GM21390 (cell line): ENCODE results near the gene RGL1.
"Not testable (repeated sequence)": the region's sequence is repeated elsewhere in the genome, so short reads cannot be mapped to it uniquely, and the experiment has no call there.

ENCODE experiments used
- ATAC-seq: cut with Tn5 transposase; IDR thresholded peaks from one replicate; pipeline ENCODE4 v1.9.1; 2021; ENCODE audit not compliant: unreplicated experiment

Gene RGL1

DNA sequence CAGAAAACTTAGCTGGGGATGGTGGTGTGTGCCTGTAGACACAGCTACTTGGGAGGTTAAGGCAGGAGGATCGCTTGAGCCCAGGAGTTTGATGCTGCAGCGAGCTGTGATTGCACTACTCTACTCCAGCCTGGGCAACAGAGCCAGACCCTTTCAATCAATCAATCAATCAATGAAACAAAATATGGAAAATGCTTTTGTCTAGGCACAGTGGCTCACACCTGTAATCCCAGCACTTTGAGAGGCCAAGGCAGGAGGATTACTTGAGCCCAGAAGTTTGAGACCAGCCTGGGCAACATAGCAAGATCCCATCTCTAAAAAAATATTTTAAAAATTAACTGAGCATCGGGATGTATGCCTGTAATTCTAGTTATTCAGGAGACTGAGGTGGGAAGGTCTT is 19.0 kb upstream of the RGL1 start:
- not testable (repeated sequence) for ATAC-seq

DNA sequence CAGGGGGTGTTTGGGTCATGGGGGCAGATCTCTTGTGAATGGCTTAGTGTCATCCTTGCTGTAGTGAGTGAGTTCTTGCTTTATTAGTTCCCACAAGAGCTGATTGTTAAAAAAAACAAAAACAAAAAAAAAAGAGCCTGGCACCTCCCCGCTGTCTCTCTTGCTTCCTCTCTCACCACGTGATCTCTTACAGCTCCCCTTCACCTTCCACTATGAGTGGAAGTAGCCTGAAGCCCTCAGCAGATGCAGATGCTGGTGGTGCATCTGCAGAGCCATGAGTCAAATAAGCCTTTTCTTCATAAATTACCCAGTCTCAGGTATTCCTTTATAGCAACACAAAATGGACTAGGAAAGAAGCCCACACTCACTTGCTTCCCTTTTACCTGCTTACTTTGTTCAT is 17.2 kb upstream of the RGL1 start:
- ATAC-seq, result no peak

DNA sequence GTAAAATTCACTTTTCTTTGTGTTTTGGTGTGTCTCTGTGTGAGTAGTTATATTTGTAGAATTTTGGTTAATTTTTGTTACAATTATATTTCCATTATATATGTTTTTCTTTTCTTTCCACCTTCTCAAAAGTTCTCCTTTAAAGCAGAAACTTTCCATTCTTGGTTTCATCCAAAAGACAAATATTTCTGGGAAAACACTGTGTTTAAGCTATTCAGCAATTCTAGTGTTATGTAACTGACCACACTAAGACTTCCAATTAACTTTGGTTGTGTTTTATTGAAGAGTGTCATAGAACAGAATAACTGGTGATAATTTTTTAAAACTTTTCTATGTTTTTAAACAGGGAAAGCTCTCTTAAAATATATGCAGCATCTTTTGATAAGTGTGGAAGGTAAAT is 13.6 kb upstream of the RGL1 start:
- ATAC-seq, result no peak

DNA sequence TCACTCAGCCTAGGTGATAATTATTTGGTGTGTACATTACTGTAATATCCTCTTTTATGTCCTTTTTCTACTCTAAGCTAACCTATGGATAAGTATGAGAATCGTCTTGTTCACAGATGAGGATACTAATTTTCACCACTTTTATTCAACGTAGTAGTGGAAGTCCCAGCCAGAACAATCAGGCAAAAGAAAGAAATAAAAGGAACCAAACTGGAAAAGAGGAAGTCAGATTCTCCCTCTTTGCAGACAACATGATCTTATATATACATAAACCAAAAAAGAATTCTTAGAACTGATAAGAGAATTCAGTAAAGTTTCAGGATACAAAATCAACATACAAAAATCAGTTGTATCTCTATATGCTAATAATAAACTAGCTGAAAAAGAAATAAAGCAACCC is 12.6 kb upstream of the RGL1 start:
- ATAC-seq, result no peak

DNA sequence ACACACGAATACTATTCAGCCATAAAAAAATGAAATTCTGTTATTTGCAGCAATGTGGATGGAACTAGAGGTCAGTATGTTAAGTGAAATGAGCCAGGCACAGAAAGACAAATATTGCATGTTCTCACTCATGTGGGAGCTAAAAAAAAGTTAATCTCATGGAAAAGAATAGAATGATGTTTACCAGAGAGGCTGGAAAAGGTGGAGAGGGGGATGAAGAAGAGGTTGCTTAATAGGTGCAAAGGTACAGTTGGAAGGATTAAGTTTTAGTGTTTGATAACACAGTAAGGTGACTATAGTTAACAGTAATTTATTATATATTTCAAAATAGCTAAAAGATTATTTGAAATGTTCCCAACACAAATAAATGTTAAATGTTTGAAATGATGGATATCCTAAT is 10.8 kb upstream of the RGL1 start:
- no peak for ATAC-seq

DNA sequence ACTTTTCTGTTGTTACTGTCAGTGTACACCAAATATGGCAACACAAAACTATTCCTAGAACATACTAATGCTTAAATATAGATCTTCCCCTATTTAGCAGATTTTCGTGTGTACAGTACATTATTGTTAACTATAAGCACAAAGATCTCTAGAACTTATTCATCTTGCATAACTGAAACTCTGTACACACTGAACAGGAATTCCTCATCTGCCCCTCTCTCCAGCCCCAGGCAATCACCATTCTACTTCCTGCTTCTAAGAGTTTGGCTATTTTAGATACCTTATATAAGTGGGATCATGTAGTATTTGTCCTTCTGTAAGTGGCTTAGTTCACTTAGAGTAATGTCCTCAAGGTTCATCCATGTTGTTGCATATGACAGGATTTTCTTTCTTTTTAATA is 4.5 kb upstream of the RGL1 start:
- no peak for ATAC-seq

DNA sequence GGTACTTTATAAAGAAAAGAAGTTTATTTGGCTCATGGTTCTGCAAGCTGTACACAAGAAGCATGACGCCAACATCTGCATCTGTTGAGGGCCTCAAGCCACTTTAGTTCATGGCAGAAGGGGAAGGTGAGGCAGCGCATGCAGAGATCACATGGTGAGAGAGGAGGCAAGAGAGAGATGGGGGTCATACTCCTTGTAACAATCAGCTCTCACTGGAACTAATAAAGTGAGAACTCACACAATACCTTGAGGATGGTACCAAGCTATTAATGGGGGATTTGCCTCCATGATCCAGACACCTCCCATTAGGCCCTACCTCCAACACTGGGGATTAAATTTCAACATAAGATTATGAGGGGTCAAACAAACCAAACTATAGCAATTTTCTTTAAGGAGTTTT is 3.3 kb upstream of the RGL1 start:
- no peak for ATAC-seq

DNA sequence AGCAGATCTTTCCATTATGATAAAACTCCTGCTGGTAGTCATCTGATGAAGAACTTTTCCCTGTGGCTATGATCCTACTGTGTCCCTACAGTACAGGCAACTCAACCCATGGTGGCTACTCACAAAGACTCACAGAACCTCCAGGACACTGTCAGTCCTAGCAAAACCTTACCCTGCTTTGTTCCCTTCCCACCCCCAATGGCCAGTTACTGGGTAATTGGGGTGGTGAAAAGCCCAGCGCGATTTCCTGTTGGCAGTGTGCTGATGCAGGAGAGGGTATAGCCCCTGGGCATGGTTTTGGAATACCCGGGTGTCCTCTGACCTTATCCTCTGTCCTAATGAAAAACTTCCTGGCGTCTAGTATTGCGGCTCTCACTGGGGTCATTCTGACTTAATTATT is 533 bp upstream of the RGL1 start:
- no peak for ATAC-seq

DNA sequence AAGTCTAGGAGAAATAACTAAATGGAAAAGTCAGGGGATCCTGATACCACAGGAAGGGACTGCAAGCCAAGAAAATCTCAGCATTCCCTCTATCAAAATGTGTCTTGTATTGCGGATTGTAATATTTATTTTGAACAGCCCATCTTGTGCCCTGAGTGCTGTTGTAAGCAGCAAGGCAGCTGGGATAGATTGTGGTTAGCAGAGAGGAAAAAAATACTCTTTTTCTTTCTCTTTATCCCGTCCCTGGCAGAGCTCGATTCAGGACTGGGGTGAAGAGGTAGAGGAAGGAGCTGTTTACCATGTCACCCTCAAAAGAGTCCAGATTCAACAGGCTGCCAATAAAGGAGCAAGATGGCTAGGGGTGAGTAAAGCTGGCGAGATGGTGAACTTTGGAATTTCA is 1.2 kb downstream of the RGL1 start:
- ATAC-seq, result no peak

DNA sequence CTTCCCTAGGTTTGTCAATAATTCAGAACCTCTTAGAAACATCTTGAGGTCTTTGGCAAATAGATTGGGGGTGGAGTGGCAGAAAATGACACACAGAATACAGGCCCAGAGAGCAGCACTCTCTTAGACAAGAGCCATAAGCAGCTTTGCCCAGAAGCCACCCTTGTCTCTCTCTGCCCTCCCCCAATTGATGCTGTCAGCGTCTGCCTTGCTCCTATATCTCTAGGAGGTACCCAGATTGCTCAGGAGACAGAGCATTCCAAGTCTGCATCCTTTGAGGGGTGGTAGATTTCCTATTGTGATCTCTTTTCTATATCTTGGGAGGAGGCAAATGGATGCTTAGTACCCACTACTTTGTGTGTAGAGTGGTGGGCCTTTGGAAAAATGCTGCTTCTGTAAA is 1.8 kb downstream of the RGL1 start:
- ATAC-seq, result no peak

DNA sequence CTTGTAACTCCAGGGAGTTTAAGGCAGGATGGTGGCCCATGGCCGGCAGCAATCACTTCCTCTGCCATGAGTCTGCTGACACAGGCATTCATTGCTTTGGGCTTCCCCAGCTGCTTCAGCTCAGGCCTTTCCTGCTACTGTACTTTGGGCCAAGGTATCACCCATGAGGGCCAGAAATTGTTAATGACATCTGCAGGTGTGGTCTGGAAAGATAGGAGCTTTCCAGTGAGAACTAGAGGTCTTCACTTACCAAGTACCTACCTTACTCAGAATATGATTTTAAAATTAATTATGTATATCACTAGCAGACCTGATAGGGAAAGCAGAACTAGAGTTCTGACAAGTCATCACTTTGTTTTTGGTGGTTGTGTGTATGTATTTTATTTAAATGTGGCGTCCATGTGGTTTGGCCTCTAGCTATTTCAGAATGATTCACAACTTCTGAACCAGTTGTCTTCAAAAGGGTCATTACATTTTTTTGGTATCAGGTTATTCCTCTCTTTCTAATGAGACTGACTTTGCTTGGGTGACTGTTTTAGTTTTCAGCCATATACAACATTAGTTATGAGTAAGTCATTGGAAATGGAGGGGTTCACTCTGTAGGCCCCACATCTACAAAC is 2.7 kb downstream of the RGL1 start:
- ATAC-seq, result peak; percentile 53

DNA sequence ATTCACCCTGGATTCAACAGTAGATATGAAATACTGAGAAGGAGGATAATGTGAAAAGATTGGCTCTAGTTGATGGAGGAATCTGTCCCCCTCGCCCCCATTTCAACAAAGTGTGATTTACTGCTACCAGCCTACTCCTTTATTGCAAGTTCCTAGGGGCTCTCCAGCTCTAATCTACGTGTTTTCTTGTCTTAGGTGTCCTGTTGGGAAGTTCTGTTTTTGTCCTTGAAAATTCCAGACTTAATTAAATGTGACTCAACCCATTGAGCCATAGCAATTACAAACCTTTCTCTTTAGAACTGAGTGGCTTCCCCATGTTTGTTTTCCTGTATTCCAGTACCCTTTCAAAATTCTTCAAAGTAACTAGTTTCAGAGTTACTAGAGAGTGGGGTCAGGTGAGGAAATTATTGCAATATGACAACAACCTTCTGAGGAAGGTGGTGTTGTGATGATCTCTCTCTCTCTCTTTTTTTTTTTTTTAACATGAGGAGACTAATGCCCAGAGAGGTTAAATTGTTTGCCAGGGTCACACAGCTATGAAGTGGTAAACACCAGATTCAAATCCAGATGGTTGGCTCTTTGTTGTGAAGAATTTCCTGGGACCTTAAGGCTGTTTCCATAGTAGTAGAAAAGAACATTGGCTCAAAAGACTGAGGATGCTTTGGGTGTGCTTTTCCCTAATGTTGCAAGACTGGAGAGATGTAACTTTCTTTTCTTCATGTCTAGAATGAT is 3.5 kb downstream of the RGL1 start:
- ATAC-seq, result no peak

DNA sequence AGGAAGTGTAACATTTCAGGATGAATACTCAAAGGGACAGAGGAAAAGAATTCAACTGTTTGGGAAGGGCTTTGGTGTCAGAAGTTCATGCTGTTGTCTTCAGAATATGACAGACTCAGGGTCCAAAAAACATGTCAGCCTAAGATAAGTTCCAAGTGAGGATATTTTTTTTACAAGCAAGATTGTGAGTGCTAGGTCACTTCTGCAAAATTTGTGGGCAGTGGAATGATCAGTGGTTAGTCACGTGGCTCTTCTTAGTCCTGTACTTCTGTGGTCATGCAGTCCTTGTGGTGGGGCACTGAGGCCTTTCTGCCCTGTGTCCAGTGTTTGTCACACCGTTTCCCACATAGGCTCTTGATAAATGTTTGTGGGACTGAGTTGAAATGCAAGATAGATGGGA is 5.2 kb downstream of the RGL1 start:
- ATAC-seq, result no peak

DNA sequence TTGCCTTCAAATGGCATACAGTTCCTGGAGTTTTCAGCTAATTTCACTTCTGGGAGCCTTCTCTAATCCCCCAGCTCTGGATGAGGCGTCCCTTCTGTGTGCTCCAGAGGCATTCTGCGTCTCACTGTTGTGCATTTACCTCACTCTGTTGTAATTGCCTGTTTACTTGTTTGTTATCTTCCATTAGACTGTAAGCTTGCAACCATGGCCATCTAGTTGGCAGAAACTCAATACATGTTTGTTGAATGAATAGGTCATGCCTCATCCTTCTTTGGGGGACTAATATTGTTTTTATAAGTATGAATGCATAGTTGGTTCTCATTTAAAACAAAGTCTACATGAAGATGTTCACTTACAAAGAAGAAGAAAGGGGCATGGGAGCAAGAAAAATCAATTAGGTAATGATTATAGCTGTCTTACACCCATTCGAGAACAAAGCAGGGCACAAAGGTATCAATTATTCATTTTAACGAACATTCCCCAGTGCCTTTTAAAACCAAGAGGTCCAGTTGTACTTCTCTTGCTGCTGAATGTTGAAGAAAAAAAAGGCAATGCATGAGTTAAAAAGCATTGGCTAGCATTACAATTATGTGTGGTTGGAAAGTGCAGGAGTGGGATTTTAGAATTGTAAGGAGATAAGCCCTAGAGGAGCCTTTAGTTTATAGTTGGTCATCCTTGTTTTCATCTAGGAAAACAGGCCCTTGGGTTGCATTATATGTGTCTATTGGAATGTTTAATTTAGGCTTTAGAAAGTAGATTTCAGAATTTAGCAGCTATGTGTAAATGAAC is 6.0 kb downstream of the RGL1 start:
- no peak for ATAC-seq

DNA sequence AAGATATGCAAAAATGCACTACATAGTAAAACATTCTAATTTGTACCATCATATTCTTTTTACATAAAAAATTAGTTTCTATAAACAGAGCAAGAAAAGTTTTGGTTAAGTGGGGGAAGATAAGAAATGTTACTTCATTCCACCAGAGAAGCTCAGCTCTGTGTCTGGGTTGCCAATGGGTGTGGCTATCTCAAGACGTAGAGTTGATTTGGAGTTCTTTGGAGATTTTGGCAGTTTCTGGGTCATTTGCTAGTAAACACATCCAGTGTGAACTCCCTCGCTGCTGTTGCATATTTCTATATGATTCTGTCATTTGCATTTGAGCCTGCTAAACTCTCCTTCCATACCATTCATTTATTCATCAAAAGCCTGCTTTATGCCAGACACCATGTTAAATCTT is 7.2 kb downstream of the RGL1 start:
- ATAC-seq, result no peak

DNA sequence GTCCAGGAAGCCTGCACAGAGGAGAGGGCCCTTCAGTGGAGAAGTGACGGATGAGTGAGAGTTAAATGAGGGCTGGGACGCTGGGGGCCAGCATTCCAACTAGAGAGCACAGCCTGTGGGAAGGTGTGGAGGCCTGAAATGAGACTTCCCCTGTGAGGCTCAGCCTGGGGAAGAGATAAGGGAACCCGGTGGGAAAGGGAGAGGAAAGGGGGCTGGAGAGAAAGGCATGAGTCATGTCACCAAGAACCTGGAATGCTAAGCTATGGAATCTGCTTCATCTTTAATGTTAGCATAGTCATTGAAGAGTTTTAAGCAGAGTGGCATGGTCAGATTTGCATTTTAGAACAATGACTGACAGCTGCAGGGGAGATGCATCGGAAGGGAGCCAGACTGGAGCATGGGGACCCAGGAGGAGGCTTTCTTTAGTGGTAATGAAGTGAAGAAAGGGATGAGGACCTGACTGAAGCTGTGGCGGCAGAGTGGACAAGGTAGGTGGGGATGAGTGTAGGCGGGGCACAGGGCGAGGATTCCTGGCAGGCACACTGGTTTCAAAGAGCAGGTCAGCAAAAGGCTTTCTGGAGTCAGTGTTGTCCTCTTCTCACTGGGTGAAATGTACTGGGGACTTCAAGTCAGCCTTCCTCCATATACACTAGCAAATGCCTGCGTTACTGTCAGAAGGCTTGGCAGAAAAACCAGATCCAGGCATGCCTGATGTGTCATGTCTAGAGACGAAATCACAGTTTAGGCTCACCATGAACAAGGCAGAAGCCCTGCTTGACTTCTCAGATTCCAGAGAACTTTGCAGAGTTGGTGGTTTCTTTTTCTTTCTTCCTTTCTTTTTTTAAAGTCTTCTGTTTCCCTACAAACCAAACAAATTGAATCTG is 8.0 kb downstream of the RGL1 start:
- no peak for ATAC-seq

DNA sequence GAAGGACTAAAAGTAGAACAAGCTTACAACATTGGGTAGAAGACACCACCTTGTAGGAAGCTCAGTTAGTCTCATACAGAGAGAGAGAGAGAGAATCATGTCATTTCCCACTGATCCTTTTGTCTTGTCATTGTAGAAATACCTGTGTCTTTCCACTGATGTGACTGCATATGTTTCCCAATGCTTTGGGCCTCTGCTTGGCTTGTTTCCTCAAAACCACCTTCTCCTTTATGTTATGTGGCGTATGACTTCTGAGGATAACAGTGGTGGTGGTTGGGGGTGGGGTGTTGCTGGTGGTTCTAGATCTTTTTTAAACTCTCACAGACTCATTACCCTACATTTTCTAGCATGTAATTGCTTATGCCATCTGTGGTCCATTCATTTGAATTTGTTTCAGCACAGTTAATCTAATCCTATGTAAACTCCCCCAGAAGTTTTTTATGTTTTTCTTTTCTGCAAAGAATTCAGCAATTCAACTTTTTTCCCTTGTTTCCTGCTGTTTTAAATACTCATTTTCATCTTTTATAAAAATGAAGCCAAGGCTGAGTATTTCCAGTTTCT is 9.3 kb downstream of the RGL1 start:
- ATAC-seq, result no peak

DNA sequence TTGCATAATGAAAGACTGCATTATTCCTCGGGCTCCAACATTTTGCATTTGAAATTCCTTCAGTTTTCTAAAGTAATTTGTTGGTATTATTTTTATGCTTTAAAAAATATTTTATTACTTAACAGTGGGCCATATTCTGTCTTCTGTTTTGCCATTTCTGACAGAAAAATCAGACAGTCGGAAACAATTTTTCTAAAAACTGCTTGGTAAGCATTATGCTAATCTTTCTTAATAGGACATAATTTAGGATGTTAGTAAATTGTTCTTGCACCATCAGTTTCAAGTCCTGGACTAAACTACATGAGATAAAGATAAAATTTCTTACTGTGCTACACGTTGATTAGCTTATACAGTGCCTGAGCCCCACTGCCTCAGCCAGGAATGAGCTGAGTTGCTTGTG is 11.2 kb downstream of the RGL1 start:
- no peak for ATAC-seq

DNA sequence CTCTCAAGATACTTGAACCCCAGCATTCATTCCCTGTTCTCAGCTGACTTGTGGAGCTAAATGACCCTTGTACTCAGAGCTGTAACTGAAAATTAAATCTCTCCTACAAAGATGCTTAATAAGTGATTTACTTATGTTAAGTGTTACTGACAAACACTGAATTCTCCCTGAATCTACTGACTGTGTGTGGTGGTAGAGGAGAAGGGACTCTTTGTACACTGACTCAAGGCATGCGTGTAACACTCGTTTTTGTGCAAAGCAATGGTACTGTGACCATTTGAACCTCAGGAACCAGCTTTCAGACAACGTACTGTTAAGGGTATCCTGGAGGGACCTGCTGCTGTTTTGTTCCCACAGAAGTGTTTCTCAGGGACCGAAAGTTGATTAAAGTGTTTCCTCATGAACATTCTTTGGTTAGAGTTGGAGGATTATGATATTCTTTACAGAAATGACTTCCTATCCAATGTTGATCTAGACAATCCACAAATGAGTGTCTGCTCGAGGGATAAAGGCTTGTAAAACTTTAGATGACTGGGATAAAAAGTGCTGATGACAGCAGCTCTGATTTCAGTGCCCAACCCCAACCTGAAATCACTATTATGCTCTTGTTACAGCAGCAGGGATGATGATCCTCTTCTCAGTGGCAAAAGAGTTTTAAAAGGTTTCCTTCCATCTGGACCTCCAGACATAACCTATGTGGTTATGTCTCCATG is 12.8 kb downstream of the RGL1 start:
- ATAC-seq, result no peak

DNA sequence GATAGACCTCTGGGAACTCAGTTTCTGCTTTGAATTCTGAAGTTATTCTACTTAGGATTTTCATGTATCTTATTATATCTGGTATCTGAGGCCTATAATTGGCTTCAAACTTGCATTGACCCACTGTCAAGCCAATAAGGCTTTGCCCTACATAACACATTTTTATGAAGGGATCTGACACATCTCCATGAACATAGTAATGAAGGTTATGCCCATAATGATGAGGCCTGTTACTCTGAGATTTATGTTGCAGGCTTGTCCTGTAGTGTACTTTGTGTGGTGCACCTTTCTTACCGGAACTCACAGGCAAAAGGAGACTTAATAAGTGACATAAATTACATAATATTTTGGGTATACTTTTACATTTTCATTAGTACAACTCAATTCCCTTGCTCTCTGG is 14.1 kb downstream of the RGL1 start:
- no peak for ATAC-seq
